SK-N-SH (cell line): ENCODE measurements around the gene MEF2D. TPM values are rescaled to one million over a fixed set of nuclear protein-coding genes. Genes with fewer than 3 reads are reported as not detected.

ENCODE experiments used
- CTCF ChIA-PET: fragments of 300-600, 350-600 bp; formaldehyde crosslinking; extraction: SDS; loops from one replicate; lab custom pipeline; 2021; lab: Yijun Ruan, JAX
- POLR2A ChIA-PET: fragments of 350-600 bp; sonication (Branson Sonifier 250); formaldehyde crosslinking; extraction: SDS; loops from one replicate; lab custom pipeline; 2020; ENCODE audit warnings: antibody characterized with exemption, inconsistent platforms; lab: Yijun Ruan, JAX
- DNase-seq: peaks from one replicate; pipeline ENCODE4 v3.0.0; 2012
- H2AFZ ChIP-seq: fragments of 200-600 bp; sonication (generic); 2 replicates; pipeline ENCODE4 v1.8.1; 2016; ENCODE audit warnings: antibody characterized with exemption, mild to moderate bottlenecking, low read depth
- H3F3A ChIP-seq: fragments of 200-600 bp; sonication (generic); replicated peaks from 2 replicates; pipeline ENCODE3; 2016; ENCODE audit warnings: antibody characterized with exemption, mild to moderate bottlenecking; ENCODE audit not compliant: insufficient read depth
- H3K27ac ChIP-seq, 2 experiments: fragments of 200-500 bp in 1 of 2; fragments of 200-600 bp in 1 of 2; sonication (Bioruptor generic) in 1 of 2; sonication (generic), shearing (Covaris generic) in 1 of 2; 2 replicates each; pipeline versions ENCODE4 v1.5.1 to v1.6.1; 2014 to 2016; ENCODE audit warnings: low read depth in 2 of 2, inconsistent platforms in 1 of 2, low read length in 1 of 2, mild to moderate bottlenecking in 1 of 2, mixed read lengths in 1 of 2
- H3K27me3 ChIP-seq: fragments of 200-600 bp; sonication (generic), shearing (Covaris generic); 2 replicates; pipeline ENCODE4 v1.6.1; 2016; ENCODE audit warnings: mixed run types; ENCODE audit not compliant: insufficient read depth
- H3K36me3 ChIP-seq, 2 experiments: fragments of 200-500 bp in 1 of 2; fragments of 200-600 bp in 1 of 2; sonication (Bioruptor generic) in 1 of 2; sonication (generic) in 1 of 2; replicated peaks in 1 of 2; 2 replicates each; pipeline versions ENCODE3 to v1.5.1; 2014 to 2016; ENCODE audit warnings: low read length in 1 of 2, mild to moderate bottlenecking in 1 of 2; ENCODE audit not compliant: insufficient read depth in 2 of 2, control insufficient read depth in 1 of 2
- H3K4me1 ChIP-seq, 2 experiments: fragments of 200-500 bp in 1 of 2; fragments of 200-600 bp in 1 of 2; sonication (Bioruptor generic) in 1 of 2; sonication (generic), shearing (Covaris generic) in 1 of 2; 2 replicates each; pipeline versions ENCODE4 v1.5.1 to v1.6.1; 2014 to 2016; ENCODE audit warnings: low read depth in 1 of 2, low read length in 1 of 2, mixed run types in 1 of 2; ENCODE audit not compliant: insufficient read depth in 2 of 2, control insufficient read depth in 1 of 2
- H3K4me2 ChIP-seq: fragments of 200-600 bp; sonication (generic), shearing (Covaris generic); 2 replicates; pipeline ENCODE4 v1.6.1; 2017; ENCODE audit warnings: mixed run types
- H3K4me3 ChIP-seq, 2 experiments: fragments of 200-500 bp in 1 of 2; fragments of 200-600 bp in 1 of 2; sonication (Bioruptor generic) in 1 of 2; sonication (generic), shearing (Covaris generic) in 1 of 2; 2 replicates each; pipeline versions ENCODE4 v1.5.1 to v1.8.1; 2014 to 2016; ENCODE audit warnings: low read depth in 2 of 2, inconsistent platforms in 1 of 2, low read length in 1 of 2, mild to moderate bottlenecking in 1 of 2, mixed read lengths in 1 of 2, moderate library complexity in 1 of 2
- H3K79me2 ChIP-seq: fragments of 200-600 bp; sonication (generic); 2 replicates; pipeline ENCODE4 v1.8.1; 2017; ENCODE audit warnings: mild to moderate bottlenecking; ENCODE audit not compliant: insufficient read depth
- H3K9ac ChIP-seq: fragments of 200-600 bp; sonication (generic); 2 replicates; pipeline ENCODE4 v1.6.1; 2017; ENCODE audit warnings: mixed run types
- H3K9me2 ChIP-seq: fragments of 200-600 bp; sonication (generic); 2 replicates; pipeline ENCODE4 v1.6.1; 2017; ENCODE audit warnings: mixed run types
- H3K9me3 ChIP-seq: fragments of 200-600 bp; sonication (generic); 2 replicates; pipeline ENCODE4 v1.6.1; 2017; ENCODE audit warnings: mixed run types, mild to moderate bottlenecking, moderate library complexity
- H4K20me1 ChIP-seq: fragments of 200-600 bp; sonication (generic); 2 replicates; pipeline ENCODE4 v1.6.1; 2017; ENCODE audit warnings: mild to moderate bottlenecking, mixed run types; ENCODE audit not compliant: insufficient read depth
- CHD2 ChIP-seq: fragments of 150-350 bp; IDR thresholded peaks from 2 replicates; pipeline ENCODE4 v1.6.1; 2018; ENCODE audit warnings: low read length; ENCODE audit not compliant: partially characterized antibody
- CTCF ChIP-seq: fragments of 200-600 bp; sonication (generic); IDR thresholded peaks from 2 replicates; pipeline ENCODE4 v1.6.1; 2017; ENCODE audit warnings: antibody characterized with exemption, mild to moderate bottlenecking, moderate library complexity
- ELF1 ChIP-seq: IDR thresholded peaks from 2 replicates; pipeline ENCODE4 v1.4.0; 2012
- EP300 ChIP-seq, 2 experiments: IDR thresholded peaks; 2 replicates each; pipeline versions ENCODE4 v1.4.0 to v1.6.1; 2012; ENCODE audit warnings: borderline replicate concordance in 1 of 2, low read depth in 1 of 2, low read length in 1 of 2
- EZH2phosphoT487 ChIP-seq: fragments of 200-600 bp; sonication (generic); IDR thresholded peaks from 2 replicates; pipeline ENCODE4 v1.6.1; 2017; ENCODE audit warnings: low read depth, mixed run types, mild to moderate bottlenecking, antibody characterized with exemption, moderate library complexity, borderline replicate concordance
- FOXJ3 ChIP-seq: sonication (generic); formaldehyde crosslinking; IDR thresholded peaks from 2 replicates; pipeline ENCODE4 v1.5.1; 2020; ENCODE audit warnings: mild to moderate bottlenecking, missing genetic modification reagents
- FOXM1 ChIP-seq: IDR thresholded peaks from 2 replicates; pipeline ENCODE4 v1.4.0; 2012; ENCODE audit warnings: low read depth, mild to moderate bottlenecking
- GATA2 ChIP-seq: sonication (generic); formaldehyde crosslinking; IDR thresholded peaks from 2 replicates; pipeline ENCODE4 v1.5.0; 2020; ENCODE audit warnings: mild to moderate bottlenecking, missing genetic modification reagents
- JUND ChIP-seq: IDR thresholded peaks from 2 replicates; pipeline ENCODE4 v1.4.0; 2012
- MAX ChIP-seq: IDR thresholded peaks from 2 replicates; pipeline ENCODE4 v1.4.0; 2012; ENCODE audit warnings: low read depth
- NFIC ChIP-seq: IDR thresholded peaks from 2 replicates; pipeline ENCODE4 v1.4.0; 2012; ENCODE audit warnings: borderline replicate concordance
- NRF1 ChIP-seq: IDR thresholded peaks from 2 replicates; pipeline ENCODE4 v1.6.1; 2012; ENCODE audit warnings: low read depth, mild to moderate bottlenecking, low read length
- POLR2AphosphoS5 ChIP-seq: IDR thresholded peaks from 2 replicates; pipeline ENCODE4 v1.6.1; 2012; ENCODE audit warnings: low read depth, low read length
- RCOR1 ChIP-seq: fragments of 150-350 bp; IDR thresholded peaks from 2 replicates; pipeline ENCODE4 v1.6.1; 2017; ENCODE audit warnings: antibody characterized with exemption, low read length
- TCF12 ChIP-seq: IDR thresholded peaks from 2 replicates; pipeline ENCODE4 v1.4.0; 2012
- TEAD4 ChIP-seq: IDR thresholded peaks from 2 replicates; pipeline ENCODE4 v1.4.0; 2012; ENCODE audit warnings: mild to moderate bottlenecking, borderline replicate concordance; ENCODE audit not compliant: insufficient read depth
- USF1 ChIP-seq: IDR thresholded peaks from 2 replicates; pipeline ENCODE4 v1.4.0; 2012; ENCODE audit warnings: low read depth, borderline replicate concordance
- YY1 ChIP-seq: IDR thresholded peaks from 2 replicates; pipeline ENCODE4 v1.4.0; 2012; ENCODE audit warnings: low read depth, mild to moderate bottlenecking
- WGBS: methylation state at CpG from one replicate; pipeline ENCODE4 v1.1.6; 2017; ENCODE audit warnings: low lambda C conversion rate; 5-methylcytosine and 5-hydroxymethylcytosine counted together
- polyA plus RNA-seq, 3 experiments: library from polyadenylated mRNA; depleted of rRNA; stranded (reverse); fragments of >200 nt; gene quantifications; 2 replicates each; pipeline ENCODE4 v1.2.3, GENCODE V29; 2012

MEF2D gene
- polyA plus RNA-seq, 1 of the 3 experiments (the other 2 are of a cell fraction), result 14.3 TPM

GRCh38 chr1:156434989-156435544 lies 65.5 kb downstream of the MEF2D start:
- Histone ChIP-seq H3K79me2 (no peaks in the 10 kb centered on the region), H3K27me3 (peaks cover 68% of the 10 kb centered on the region), H3K4me1 (no peaks in the 10 kb centered on the region; a peak in 1 of 4 replicates)

More at GRCh38 chr1:156434989-156435544, 65.5 kb downstream of the MEF2D start:
- whole genome bisulfite sequencing, result 85% methylated on average over 15 of the region's 20 CpGs
- Histone ChIP-seq H4K20me1 (no peaks in the 10 kb centered on the region), H3K4me2 (no peak overlapping the region), H3K9me2 (no peaks in the 10 kb centered on the region), H3K27ac (no peak overlapping the region), H3F3A (no peaks in the 10 kb centered on the region), H3K9me3 (no peaks in the 10 kb centered on the region), H3K9ac (no peak overlapping the region)
- no peak for DNase-seq
- POLR2A ChIA-PET, result no interaction called here
- TF ChIP-seq YY1 (no peak), USF1 (no peak), GATA2 (CRISPR knock-in tag) (no peak), NFIC (no peak), EP300 (IDR thresholded peaks at IDR 0.05; ENCODE audit: borderline replicate concordance in 1 of 2, low read depth in 1 of 2, low read length in 1 of 2) (no peak), CHD2 (no peak), POLR2AphosphoS5 (no peak), RCOR1 (no peak), JUND (no peak), FOXJ3 (no peak), NRF1 (no peak), TCF12 (no peak), TEAD4 (no peak), CTCF (no peak), ELF1 (no peak), EZH2phosphoT487 (no peak), MAX (no peak), FOXM1 (no peak)
- TF ChIP-seq, all 33 proteins: peak for 0
- CTCF ChIA-PET, result interaction anchor here (7.4 to 29.5 kb wide), 2 partner anchors 11 to 51 kb away, joined by 47 to 412 read pairs; no protein-coding TSS in a partner anchor
- no peak overlapping the region for H3K4me3 ChIP-seq
- H2AFZ ChIP-seq, result no peak overlapping the region
- no peaks in the 10 kb centered on the region for H3K36me3 ChIP-seq
